Spinal cord (tissue), 10 donors: Measurements from ENCODE around the gene SLC22A14. TPM values are rescaled to one million over a fixed set of nuclear protein-coding genes. Genes with fewer than 3 reads are reported as not detected.
"Not testable (repeated sequence)": the region's sequence is repeated elsewhere in the genome, so short reads cannot be mapped to it uniquely, and the experiment has no call there.

Experiments used
- DNase-seq, 6 donors: peaks; one replicate each; pipeline versions ENCODE4 v3.0.0 to v3.0.0-alpha.2; 2013 to 2015; ENCODE audit warnings: low spot score in 6 of 6, low read depth in 4 of 6
- H3K27ac ChIP-seq: one replicate; pipeline ENCODE4 v1.5.1; 2013; ENCODE audit warnings: low read depth, low read length, control low read depth
- H3K27me3 ChIP-seq: one replicate; pipeline ENCODE4 v1.6.1; 2013; ENCODE audit warnings: low read length; ENCODE audit not compliant: control insufficient read depth, insufficient read depth
- H3K36me3 ChIP-seq: one replicate; pipeline ENCODE4 v1.6.1; 2013; ENCODE audit warnings: low read length; ENCODE audit not compliant: control insufficient read depth, insufficient read depth
- H3K4me1 ChIP-seq: one replicate; pipeline ENCODE4 v1.6.1; 2013; ENCODE audit warnings: low read length; ENCODE audit not compliant: control insufficient read depth, insufficient read depth
- H3K4me3 ChIP-seq: one replicate; pipeline ENCODE4 v1.5.1; 2013; ENCODE audit warnings: low read depth, low read length, control low read depth
- H3K9me3 ChIP-seq: one replicate; pipeline ENCODE4 v1.6.1; 2013; ENCODE audit warnings: low read length; ENCODE audit not compliant: control insufficient read depth, insufficient read depth
- WGBS: methylation state at CpG from one replicate; pipeline ENCODE4 v1.1.5; 2013; ENCODE audit warnings: missing lambda C conversion rate; ENCODE audit not compliant: insufficient coverage; 5-methylcytosine and 5-hydroxymethylcytosine counted together
- polyA plus RNA-seq, 2 donors: library from polyadenylated mRNA; unstranded; fragments of 120-200 nt; gene quantifications; one replicate each; pipeline ENCODE4 v1.2.1, GENCODE V29; 2013; ENCODE audit not compliant: insufficient read length in 2 of 2
- total RNA-seq, 2 donors: library from RNA; depleted of rRNA in 1 of 2; stranded (reverse); fragments of 120-200 nt in 1 of 2; fragments of >200 nt in 1 of 2; gene quantifications; one replicate each; pipeline versions ENCODE4 v1.2.3 to v1.2.4, GENCODE V29; 2013 to 2014
- donor health status: healthy.

Gene SLC22A14
- total and polyA plus RNA-seq, 4 donors: 0.10 to 0.75 (median 0.30) TPM

DNA sequence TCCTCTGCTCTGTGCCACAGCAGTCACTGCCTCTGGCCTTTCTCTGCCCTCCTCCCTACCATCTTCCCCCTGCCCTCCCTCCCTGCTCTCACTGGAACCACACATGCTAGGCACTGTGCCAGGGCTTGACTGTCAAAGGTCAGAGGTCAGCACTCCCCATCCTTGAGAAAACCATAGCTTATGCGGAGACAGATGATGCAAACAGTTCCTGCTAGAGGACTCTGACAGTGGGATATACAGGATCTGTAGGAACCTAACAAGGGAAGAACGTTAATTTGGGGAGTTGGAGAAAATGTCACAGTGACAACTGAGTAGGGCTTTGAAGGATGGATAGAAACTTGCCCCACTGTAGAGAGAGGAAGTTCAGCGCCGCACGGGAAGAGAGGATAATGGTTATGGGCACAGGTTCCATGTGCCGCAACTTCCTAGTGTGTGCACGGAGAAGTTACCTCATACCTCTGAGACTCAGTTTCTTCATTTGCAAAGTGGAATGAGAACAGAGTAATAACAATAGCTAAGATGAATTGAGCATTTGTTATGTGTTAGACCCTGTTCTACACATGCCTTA is 35.2 kb downstream of the SLC22A14 start:
- 94% methylated on average over 5 of the region's 7 CpGs for WGBS
- Histone ChIP-seq H3K36me3 (peaks cover 8% of the 10 kb centered on the region), H3K27ac (no peak overlapping the region), H3K9me3 (no peaks in the 10 kb centered on the region), H3K4me3 (no peak overlapping the region), H3K4me1 (no peaks in the 10 kb centered on the region), H3K27me3 (no peaks in the 10 kb centered on the region)
- no peak for DNase-seq

GRCh38 chr3:38318766-38319671 is 36.9 kb downstream of the SLC22A14 start:
- no peaks in the 10 kb centered on the region for H3K9me3 ChIP-seq
- H3K27ac ChIP-seq: no peak overlapping the region
- H3K4me3 ChIP-seq: no peak overlapping the region
- no peaks in the 10 kb centered on the region for H3K4me1 ChIP-seq
- no peak for DNase-seq
- WGBS: 88% methylated on average over 4 of the region's 8 CpGs
- H3K36me3 ChIP-seq: peaks cover 6% of the 10 kb centered on the region
- H3K27me3 ChIP-seq: no peaks in the 10 kb centered on the region

GRCh38 chr3:38320638-38321037 is 38.5 kb downstream of the SLC22A14 start:
- H3K9me3 ChIP-seq, DNase-seq, H3K27ac ChIP-seq, H3K4me1 ChIP-seq, H3K4me3 ChIP-seq, H3K27me3 ChIP-seq, H3K36me3 ChIP-seq: not testable (repeated sequence)
- 100% methylated on average over 1 of the region's 4 CpGs for WGBS

DNA sequence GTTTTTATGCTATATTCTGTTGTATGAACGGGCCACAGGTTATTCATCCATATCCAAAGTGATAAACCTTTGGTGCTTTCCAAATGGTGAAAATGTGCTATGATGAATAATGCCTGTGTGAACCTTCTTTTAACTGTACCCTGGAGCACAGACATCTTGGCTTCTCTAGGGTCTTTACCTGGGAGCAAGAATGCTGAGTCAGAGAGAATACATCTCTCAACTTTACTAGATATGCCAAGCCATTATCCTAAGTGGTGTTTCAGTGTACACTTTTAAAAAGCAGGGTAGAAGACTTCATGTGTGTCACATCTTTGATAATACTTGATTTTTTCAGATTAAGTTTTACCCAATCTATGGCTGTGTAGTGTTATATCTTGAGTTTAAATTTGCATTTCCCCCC is 41.0 kb downstream of the SLC22A14 start:
- Histone ChIP-seq H3K27ac (no peak overlapping the region), H3K4me1 (no peaks in the 10 kb centered on the region), H3K9me3 (no peaks in the 10 kb centered on the region), H3K27me3 (no peaks in the 10 kb centered on the region), H3K4me3 (no peak overlapping the region), H3K36me3 (no peaks in the 10 kb centered on the region)
- no CpG with 5 or more reads among the region's 1 CpG for WGBS
- DNase-seq: no peak

GRCh38 chr3:38325256-38325655 is 43.2 kb downstream of the SLC22A14 start:
- Histone ChIP-seq H3K27ac (no peak overlapping the region), H3K36me3 (no peaks in the 10 kb centered on the region), H3K27me3 (no peaks in the 10 kb centered on the region), H3K4me1 (no peaks in the 10 kb centered on the region), H3K4me3 (no peak overlapping the region), H3K9me3 (no peaks in the 10 kb centered on the region)
- DNase-seq: no peak
- WGBS: 80% methylated on average over 1 of the region's 2 CpGs

- no peaks in the 10 kb centered on the region for H3K9me3 ChIP-seq
- no peak for DNase-seq
- H3K4me1 ChIP-seq: no peaks in the 10 kb centered on the region
- H3K27ac ChIP-seq: no peak overlapping the region
- no peak overlapping the region for H3K4me3 ChIP-seq
- no peaks in the 10 kb centered on the region for H3K36me3 ChIP-seq
- H3K27me3 ChIP-seq: no peaks in the 10 kb centered on the region
These were observed 45.4 kb downstream of the SLC22A14 start for GRCh38 chr3:38327335-38328009.

DNA sequence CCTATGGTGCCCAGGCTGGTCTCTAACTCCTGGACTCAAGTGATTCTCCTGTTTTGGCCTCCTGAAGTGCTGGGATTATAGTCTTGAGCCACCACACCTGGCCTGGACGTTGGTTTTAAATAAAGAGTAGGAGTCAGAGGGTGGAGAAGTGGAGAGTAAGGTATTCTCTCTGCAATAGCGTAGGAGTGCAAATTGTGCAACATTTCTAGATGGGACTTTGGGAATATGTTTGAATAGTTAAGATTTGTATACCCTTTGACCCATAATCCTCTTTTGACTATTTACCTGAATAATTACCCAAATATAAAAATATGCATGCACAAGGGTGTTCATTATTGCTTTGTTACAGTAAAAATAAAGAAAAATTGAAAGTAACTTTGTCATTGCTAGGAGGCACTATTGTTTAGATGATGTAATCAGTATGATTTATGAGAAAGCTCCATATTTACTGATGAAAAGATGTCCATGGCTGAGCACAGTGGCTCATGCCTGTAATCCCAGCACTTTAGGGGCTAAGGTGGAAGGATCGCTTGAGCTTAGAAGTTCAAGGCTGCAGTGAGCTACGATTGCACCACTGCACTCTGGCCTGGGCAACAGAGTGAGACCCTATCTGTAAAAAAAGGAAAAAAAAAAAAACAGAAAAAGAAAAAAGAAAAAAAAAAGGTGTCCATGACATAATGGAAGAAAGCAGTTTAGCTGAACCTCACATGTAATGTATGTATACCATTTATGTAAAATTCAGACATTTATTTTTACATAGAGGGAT is 49.3 kb downstream of the SLC22A14 start:
- H3K4me1 ChIP-seq: no peaks in the 10 kb centered on the region
- 83% methylated on average over 1 of the region's 4 CpGs for WGBS
- no peaks in the 10 kb centered on the region for H3K9me3 ChIP-seq
- H3K27me3 ChIP-seq: no peaks in the 10 kb centered on the region
- H3K4me3 ChIP-seq: no peak overlapping the region
- H3K27ac ChIP-seq: no peak overlapping the region
- DNase-seq: no peak
- no peaks in the 10 kb centered on the region for H3K36me3 ChIP-seq

DNA sequence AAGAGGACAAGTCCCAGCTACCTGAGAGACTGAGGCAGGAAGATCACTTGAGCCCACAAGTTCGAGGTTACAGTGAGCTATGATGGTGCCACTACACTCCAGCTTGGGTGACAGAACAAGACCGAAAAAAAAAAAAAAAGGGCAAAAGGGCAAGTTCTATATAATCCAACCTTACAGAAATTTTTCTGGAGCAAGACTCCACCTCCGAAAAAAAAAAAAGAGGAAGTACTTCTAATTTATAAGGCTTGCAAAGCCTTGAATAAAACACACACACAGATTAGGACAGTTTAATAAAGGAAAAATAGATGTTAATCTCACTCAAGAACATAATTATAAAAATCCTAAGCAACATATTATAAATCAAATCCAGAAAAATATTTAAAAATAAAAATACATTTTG is 50.1 kb downstream of the SLC22A14 start:
- Histone ChIP-seq H3K36me3 (no peaks in the 10 kb centered on the region), H3K27ac (no peak overlapping the region), H3K9me3 (no peaks in the 10 kb centered on the region), H3K4me3 (no peak overlapping the region), H3K27me3 (no peaks in the 10 kb centered on the region), H3K4me1 (no peaks in the 10 kb centered on the region)
- DNase-seq: no peak
- WGBS: no CpG with 5 or more reads among the region's 3 CpGs

DNA sequence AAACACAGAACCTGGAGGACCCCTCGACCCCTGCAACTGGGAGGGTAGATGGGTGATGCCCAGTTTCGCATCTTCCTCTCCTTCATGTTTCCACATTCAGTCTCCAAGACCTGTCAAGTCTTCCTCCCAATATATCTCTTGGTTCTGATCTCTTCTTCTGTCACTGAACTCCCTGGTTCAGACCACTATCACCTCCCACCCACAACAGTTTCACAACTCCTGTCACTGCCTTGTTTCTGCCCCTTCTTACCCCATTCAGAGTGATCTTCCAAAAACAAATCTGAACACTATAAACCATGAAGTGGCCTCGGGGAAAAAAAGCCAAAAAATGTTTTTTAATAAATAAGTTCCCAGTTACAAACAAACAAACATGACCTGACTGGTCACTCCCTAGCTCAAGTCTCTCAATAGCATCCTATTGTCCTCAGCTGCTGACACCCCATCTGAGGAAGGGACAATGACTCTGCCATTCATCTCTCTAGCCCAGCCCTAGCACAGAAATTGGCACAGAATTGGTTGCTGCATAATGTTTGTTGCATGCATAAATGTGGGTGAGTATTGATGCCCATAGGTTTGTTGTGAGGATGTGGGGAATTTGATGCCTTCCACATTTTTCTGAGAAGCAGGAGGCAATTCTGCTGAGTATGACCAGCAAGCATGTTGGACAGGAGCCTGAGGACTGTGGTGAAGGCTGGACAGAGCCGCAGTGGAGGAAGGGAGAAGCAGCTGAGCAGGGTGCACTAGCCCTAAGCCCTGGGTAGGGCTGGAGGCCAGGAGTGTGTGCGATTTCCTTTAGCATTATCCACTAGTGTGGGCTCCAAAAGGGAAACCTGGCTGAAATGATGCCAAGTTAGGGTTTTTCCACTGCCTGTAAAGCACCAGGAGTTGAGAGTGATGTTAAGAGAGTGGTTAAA is 52.3 kb downstream of the SLC22A14 start:
- no peaks in the 10 kb centered on the region for H3K36me3 ChIP-seq
- H3K9me3 ChIP-seq: no peaks in the 10 kb centered on the region
- DNase-seq: no peak
- no peaks in the 10 kb centered on the region for H3K27me3 ChIP-seq
- H3K4me3 ChIP-seq: no peak overlapping the region
- H3K4me1 ChIP-seq: no peaks in the 10 kb centered on the region
- WGBS: 94% methylated on average over 4 of the region's 5 CpGs
- H3K27ac ChIP-seq: no peak overlapping the region
